Astrocyte (in vitro differentiated cells and primary cell): Measurements from ENCODE around the gene ASB16. TPM values are rescaled to one million over a fixed set of nuclear protein-coding genes. Genes with fewer than 3 reads are reported as not detected.

Experiments used
- DNase-seq: peaks from one replicate; pipeline ENCODE4 v3.0.0-alpha.2; 2010; ENCODE audit warnings: low read depth
- FAIRE-seq: peaks from 2 replicates; lab custom pipeline; 2011; peaks lifted over from hg19 to GRCh38; lab: Jason Lieb, UNC
- H2AFZ ChIP-seq: 2 replicates; pipeline ENCODE4 v1.6.0; 2012; ENCODE audit warnings: low read depth, low read length, inconsistent platforms
- H3K27ac ChIP-seq: 2 replicates; pipeline ENCODE4 v1.5.1; 2011; ENCODE audit warnings: low read depth, low read length, inconsistent platforms
- H3K27me3 ChIP-seq: 2 replicates; pipeline ENCODE4 v1.6.0; 2011; ENCODE audit warnings: low read length, inconsistent platforms; ENCODE audit not compliant: insufficient read depth
- H3K36me3 ChIP-seq: 2 replicates; pipeline ENCODE4 v1.5.1; 2011; ENCODE audit warnings: low read length, inconsistent platforms; ENCODE audit not compliant: insufficient read depth
- H3K4me1 ChIP-seq: 2 replicates; pipeline ENCODE4 v1.5.1; 2011; ENCODE audit warnings: low read length, inconsistent platforms; ENCODE audit not compliant: insufficient read depth
- H3K4me2 ChIP-seq: 2 replicates; pipeline ENCODE4 v1.6.0; 2012; ENCODE audit warnings: low read length, inconsistent platforms
- H3K4me3 ChIP-seq: 2 replicates; pipeline ENCODE4 v1.5.1; 2011; ENCODE audit warnings: low read depth, mild to moderate bottlenecking, low read length, inconsistent platforms; ENCODE audit not compliant: insufficient read depth
- H3K79me2 ChIP-seq: 2 replicates; pipeline ENCODE4 v1.6.0; 2012; ENCODE audit warnings: mild to moderate bottlenecking, low read length, inconsistent platforms; ENCODE audit not compliant: insufficient read depth
- H3K9ac ChIP-seq: 2 replicates; pipeline ENCODE4 v1.6.0; 2012; ENCODE audit warnings: mild to moderate bottlenecking, low read length, inconsistent platforms
- H3K9me3 ChIP-seq: 2 replicates; pipeline ENCODE4 v1.5.1; 2012; ENCODE audit warnings: low read depth, mild to moderate bottlenecking, low read length, inconsistent platforms; ENCODE audit not compliant: insufficient read depth
- H4K20me1 ChIP-seq: 2 replicates; pipeline ENCODE4 v1.6.0; 2012; ENCODE audit warnings: low read length, inconsistent platforms; ENCODE audit not compliant: insufficient read depth
- H3K27ac Mint-ChIP-seq: one replicate; pipeline ENCODE4 v1.8.0; 2021; ENCODE audit warnings: mild to moderate bottlenecking, mixed read lengths; ENCODE audit not compliant: unreplicated experiment
- H3K27me3 Mint-ChIP-seq: one replicate; pipeline ENCODE4 v1.8.0; 2021; ENCODE audit warnings: low read depth, mixed read lengths; ENCODE audit not compliant: unreplicated experiment
- H3K36me3 Mint-ChIP-seq: one replicate; pipeline ENCODE4 v1.8.0; 2021; ENCODE audit warnings: low read depth, mixed read lengths; ENCODE audit not compliant: unreplicated experiment
- H3K4me1 Mint-ChIP-seq: one replicate; pipeline ENCODE4 v1.8.0; 2021; ENCODE audit warnings: low read depth, mixed read lengths; ENCODE audit not compliant: unreplicated experiment
- H3K4me3 Mint-ChIP-seq: one replicate; pipeline ENCODE4 v1.8.0; 2021; ENCODE audit warnings: mild to moderate bottlenecking, moderate library complexity, mixed read lengths; ENCODE audit not compliant: unreplicated experiment
- H3K9me3 Mint-ChIP-seq: one replicate; pipeline ENCODE4 v1.8.0; 2021; ENCODE audit warnings: mild to moderate bottlenecking, mixed read lengths; ENCODE audit not compliant: unreplicated experiment
- EZH2 ChIP-seq: IDR thresholded peaks from 2 replicates; pipeline ENCODE4 v1.6.1; 2012; ENCODE audit warnings: mild to moderate bottlenecking, low read length, inconsistent platforms; ENCODE audit not compliant: insufficient read depth
- total RNA-seq: library from RNA; stranded (reverse); gene quantifications from 2 replicates; pipeline ENCODE4 v1.2.1, GENCODE V29; 2021
- TF ChIP-seq, protein P1 (sequence below): IDR thresholded peaks from 2 replicates; pipeline ENCODE4 v1.5.1; 2011; ENCODE audit warnings: low read depth, mild to moderate bottlenecking, inconsistent platforms, low read length, moderate library complexity; ENCODE audit not compliant: insufficient read depth

Gene ASB16
- total RNA-seq, 1 donor from 2014 or later: not detected

DNA sequence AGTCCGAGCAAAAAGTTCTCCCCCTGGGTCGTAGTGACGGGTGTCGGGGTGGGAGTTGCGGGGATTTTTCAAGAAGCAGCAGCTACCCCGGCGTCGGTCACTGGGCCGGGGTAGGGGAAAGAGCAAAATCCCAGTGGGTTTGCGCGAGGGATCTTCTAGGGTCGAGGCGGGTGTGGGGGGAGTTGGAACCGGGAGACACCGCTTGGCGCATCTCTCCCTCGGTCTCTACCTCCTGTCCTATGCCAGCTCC lies 51.3 kb downstream of the ASB16 start:
- TF ChIP-seq EZH2: no peak
- TF ChIP-seq, protein P1, sequence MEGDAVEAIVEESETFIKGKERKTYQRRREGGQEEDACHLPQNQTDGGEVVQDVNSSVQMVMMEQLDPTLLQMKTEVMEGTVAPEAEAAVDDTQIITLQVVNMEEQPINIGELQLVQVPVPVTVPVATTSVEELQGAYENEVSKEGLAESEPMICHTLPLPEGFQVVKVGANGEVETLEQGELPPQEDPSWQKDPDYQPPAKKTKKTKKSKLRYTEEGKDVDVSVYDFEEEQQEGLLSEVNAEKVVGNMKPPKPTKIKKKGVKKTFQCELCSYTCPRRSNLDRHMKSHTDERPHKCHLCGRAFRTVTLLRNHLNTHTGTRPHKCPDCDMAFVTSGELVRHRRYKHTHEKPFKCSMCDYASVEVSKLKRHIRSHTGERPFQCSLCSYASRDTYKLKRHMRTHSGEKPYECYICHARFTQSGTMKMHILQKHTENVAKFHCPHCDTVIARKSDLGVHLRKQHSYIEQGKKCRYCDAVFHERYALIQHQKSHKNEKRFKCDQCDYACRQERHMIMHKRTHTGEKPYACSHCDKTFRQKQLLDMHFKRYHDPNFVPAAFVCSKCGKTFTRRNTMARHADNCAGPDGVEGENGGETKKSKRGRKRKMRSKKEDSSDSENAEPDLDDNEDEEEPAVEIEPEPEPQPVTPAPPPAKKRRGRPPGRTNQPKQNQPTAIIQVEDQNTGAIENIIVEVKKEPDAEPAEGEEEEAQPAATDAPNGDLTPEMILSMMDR: no peak
- Mint-ChIP-seq H3K4me3 (peak overlapping the region; percentile 92), H3K36me3 (peaks cover 2% of the 10 kb centered on the region), H3K4me1 (peaks cover 10% of the 10 kb centered on the region), H3K27me3 (no peaks in the 10 kb centered on the region), H3K9me3 (no peaks in the 10 kb centered on the region), H3K27ac (peak overlapping the region; percentile 70)
- FAIRE-seq: no peak
- peak overlapping the region; percentile 98 for H3K4me2 ChIP-seq
- H3K27ac ChIP-seq: peak overlapping the region; percentile 73
- H3K27me3 ChIP-seq: no peaks in the 10 kb centered on the region
- peaks cover 41% of the 10 kb centered on the region for H3K79me2 ChIP-seq
- H3K9ac ChIP-seq: peak overlapping the region; percentile 83
- peaks cover 30% of the 10 kb centered on the region for H3K4me1 ChIP-seq
- peak overlapping the region; percentile 76 for H3K4me3 ChIP-seq
- peak overlapping the region; percentile 77 for H2AFZ ChIP-seq
- DNase-seq: no peak
- no peaks in the 10 kb centered on the region for H3K9me3 ChIP-seq
- H3K36me3 ChIP-seq: peaks cover 6% of the 10 kb centered on the region
- peaks cover 27% of the 10 kb centered on the region for H4K20me1 ChIP-seq

DNA sequence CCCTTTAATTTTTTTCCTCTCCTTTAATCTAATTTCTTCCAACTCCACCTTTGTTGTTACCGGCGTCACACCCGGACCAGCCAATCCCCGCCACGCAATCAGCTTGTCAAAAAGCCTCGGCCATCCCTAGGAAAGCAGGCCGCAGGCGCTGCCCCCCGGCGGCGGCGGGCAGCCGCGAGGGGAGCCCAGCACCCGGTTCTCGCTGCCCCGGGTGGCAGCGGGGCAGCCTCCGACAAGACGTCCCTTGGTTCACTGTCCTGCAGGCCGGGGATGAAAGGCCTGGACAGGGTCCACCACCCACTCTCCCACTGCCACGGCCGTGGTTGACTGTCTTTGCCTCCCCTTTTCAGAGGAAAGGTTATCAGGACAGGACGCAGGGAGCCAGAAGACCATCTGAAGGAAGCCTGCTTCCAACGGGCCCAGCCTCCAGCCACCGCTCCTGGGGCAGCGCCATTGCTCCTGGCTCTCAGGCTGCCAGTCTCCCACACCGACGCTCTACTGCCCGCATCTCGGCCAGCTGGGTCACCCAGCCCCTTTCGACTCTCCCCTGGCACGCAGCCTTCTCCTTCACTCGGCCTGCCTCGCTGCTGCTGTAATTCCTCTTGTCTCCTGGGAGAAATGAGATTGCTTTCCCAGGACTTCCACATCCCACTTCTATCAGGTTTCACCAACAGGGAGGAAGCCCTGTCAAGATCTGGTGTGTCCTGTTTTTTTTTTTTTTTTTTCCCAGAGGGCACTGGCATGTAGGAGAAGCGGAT lies 51.8 kb downstream of the ASB16 start:
- Histone ChIP-seq H3K9me3 (no peaks in the 10 kb centered on the region), H3K4me1 (peaks cover 28% of the 10 kb centered on the region), H2AFZ (peak overlapping the region; percentile 77), H3K4me3 (peak overlapping the region; percentile 76), H3K27ac (peak overlapping the region; percentile 73), H4K20me1 (peaks cover 22% of the 10 kb centered on the region), H3K27me3 (no peaks in the 10 kb centered on the region), H3K4me2 (peak overlapping the region; percentile 98), H3K79me2 (peaks cover 36% of the 10 kb centered on the region), H3K36me3 (peaks cover under 1% of the 10 kb centered on the region), H3K9ac (peak overlapping the region; percentile 83)
- Mint-ChIP-seq H3K27me3 (no peaks in the 10 kb centered on the region), H3K9me3 (no peaks in the 10 kb centered on the region), H3K36me3 (no peaks in the 10 kb centered on the region), H3K27ac (peak overlapping the region; percentile 86), H3K4me1 (peaks cover 9% of the 10 kb centered on the region), H3K4me3 (peak overlapping the region; percentile 92)
- FAIRE-seq (no peak), DNase-seq (peak; percentile 63)
- TF ChIP-seq, protein P1: no peak
- no peak for TF ChIP-seq EZH2

DNA sequence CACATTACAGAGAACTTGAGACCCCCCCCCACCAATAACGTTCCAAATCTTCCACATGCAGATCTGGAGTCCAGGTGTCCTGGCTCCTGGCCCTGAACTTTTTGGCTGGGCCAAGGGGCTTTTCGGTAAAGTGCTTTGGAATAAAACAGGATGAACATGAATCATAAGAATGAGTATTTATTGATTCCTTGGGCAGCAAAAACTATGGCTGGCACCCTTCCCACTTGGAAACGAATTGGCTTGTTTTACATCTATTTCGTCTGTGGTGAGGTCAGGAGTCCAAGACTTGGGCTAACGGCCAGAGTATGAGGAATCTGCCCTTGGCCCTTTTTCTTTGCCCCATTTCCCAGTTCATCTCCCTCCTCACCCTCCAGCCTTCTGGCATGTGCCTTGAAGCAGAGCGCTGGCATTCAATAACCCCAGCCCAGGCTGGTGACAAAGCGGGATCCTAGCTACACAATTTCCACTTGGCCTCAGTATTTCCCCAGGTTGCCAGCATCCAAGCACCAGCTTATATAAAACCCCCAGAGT lies 53.1 kb downstream of the ASB16 start:
- Histone ChIP-seq H3K4me1 (peaks cover 19% of the 10 kb centered on the region), H3K9me3 (no peaks in the 10 kb centered on the region), H3K79me2 (peaks cover 26% of the 10 kb centered on the region), H3K36me3 (no peaks in the 10 kb centered on the region), H3K9ac (no peak overlapping the region), H3K27ac (no peak overlapping the region), H3K4me2 (no peak overlapping the region), H2AFZ (no peak overlapping the region), H3K27me3 (no peaks in the 10 kb centered on the region), H3K4me3 (no peak overlapping the region), H4K20me1 (peaks cover 12% of the 10 kb centered on the region)
- no peak overlapping the region for H3K4me3 Mint-ChIP-seq
- H3K4me1 Mint-ChIP-seq: peaks cover 5% of the 10 kb centered on the region
- no peaks in the 10 kb centered on the region for H3K36me3 Mint-ChIP-seq
- FAIRE-seq: no peak
- H3K9me3 Mint-ChIP-seq: no peaks in the 10 kb centered on the region
- peak; percentile 62 for DNase-seq
- H3K27me3 Mint-ChIP-seq: peaks cover 8% of the 10 kb centered on the region
- no peak overlapping the region for H3K27ac Mint-ChIP-seq
- TF ChIP-seq, protein P1: no peak
- TF ChIP-seq EZH2: no peak
